ENCODE results near the gene GALR3. TPM values are rescaled to one million over a fixed set of nuclear protein-coding genes. Genes with fewer than 3 reads are reported as not detected.

The GALR3 gene
- total and polyA plus RNA-seq, 2 of the 4 experiments (the other 2 are of a cell fraction), result not detected

DNA sequence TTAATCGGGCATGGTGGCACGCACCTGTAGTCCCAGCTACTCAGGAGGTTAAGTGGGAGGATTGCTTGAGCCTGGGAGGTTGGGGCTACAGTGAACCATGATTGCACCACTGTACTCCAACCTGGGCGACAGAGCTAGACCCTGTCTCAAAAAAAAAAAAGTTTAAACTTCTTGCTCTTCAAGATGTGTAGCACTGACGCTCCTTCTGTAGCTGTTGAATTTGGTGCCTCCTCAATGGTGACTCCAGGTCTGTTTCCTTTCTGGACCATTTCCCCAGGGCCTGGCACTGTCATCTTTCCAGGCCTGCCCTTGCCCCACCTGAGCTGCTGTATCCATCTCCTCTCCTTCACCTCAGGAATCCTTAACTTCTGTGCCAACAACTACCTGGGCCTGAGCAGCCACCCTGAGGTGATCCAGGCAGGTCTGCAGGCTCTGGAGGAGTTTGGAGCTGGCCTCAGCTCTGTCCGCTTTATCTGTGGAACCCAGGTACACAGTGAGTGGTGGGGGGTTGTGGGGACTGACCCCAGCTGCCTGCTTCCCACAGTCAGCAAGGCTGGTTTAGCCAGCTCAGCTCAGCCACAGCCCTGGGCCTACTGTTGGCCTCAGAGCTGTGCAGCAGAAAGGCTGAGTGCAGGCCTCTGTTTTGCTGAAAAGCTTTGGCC is 13.4 kb upstream of the GALR3 start:
- Histone ChIP-seq H4K8ac (ENCODE audit: low read depth in 2 of 2, low read length in 2 of 2) (no peak overlapping the region), H2BK5ac (ENCODE audit: low read depth, low read length, poor library complexity, severe bottlenecking) (no peak overlapping the region), H3K4me1 (ENCODE audit: control insufficient read depth, insufficient read depth, low read length) (peaks cover 7% of the 10 kb centered on the region), H3K36me3 (ENCODE audit: control insufficient read depth, insufficient read depth, low read length) (peaks cover 5% of the 10 kb centered on the region; the same call in 1 of the 2 replicates), H3K9me1 (ENCODE audit: insufficient read depth, low read length) (peaks cover 5% of the 10 kb centered on the region; the same call in 1 of the 2 replicates), H3K18ac (ENCODE audit: low read depth, low read length) (no peak overlapping the region), H2BK120ac (ENCODE audit: low read depth, low read length) (no peak overlapping the region), H2AK5ac (ENCODE audit: low read depth, low read length) (no peak overlapping the region), H2BK20ac (ENCODE audit: low read depth, low read length) (no peak overlapping the region), H3K4me2 (ENCODE audit: low read depth, low read length) (no peak overlapping the region), H3K56ac (ENCODE audit: extremely low read depth, insufficient read depth, low read length) (no peak overlapping the region), H4K5ac (ENCODE audit: low read depth, low read length) (no peak overlapping the region), H3K79me1 (ENCODE audit: low read depth in 1 of 2, low read length in 2 of 2) (peaks cover 11 to 44% of the 10 kb centered on the region in 2 experiments; a peak in 3 of 4 replicates), H2AFZ (replicated peaks; ENCODE audit: low read length, poor library complexity) (no peak overlapping the region), H3K14ac (replicated peaks; ENCODE audit: low read depth, low read length) (no peak overlapping the region), H3K23ac (ENCODE audit: low read depth, low read length) (no peak overlapping the region), H4K91ac (ENCODE audit: insufficient read depth, low read depth, low read length) (no peak overlapping the region), H4K20me1 (ENCODE audit: insufficient read depth, low read length) (peaks cover 8% of the 10 kb centered on the region; the same call in 1 of the 2 replicates), H3K9me3 (ENCODE audit: control insufficient read depth, insufficient read depth, low read length) (no peaks in the 10 kb centered on the region), H3K4ac (ENCODE audit: low read depth, low read length) (no peak overlapping the region), H3K27ac (ENCODE audit: insufficient read depth, low read length) (no peak overlapping the region), H2BK15ac (ENCODE audit: low read depth, low read length) (no peak overlapping the region), H2AK9ac (replicated peaks; ENCODE audit: low read depth, low read length, poor library complexity) (no peak overlapping the region), H3K27me3 (ENCODE audit: control insufficient read depth, insufficient read depth, low read length) (no peaks in the 10 kb centered on the region), H3K9ac (ENCODE audit: low read depth, low read length) (no peak overlapping the region), H3K4me3 (ENCODE audit: insufficient read depth, low read depth, low read length) (no peak overlapping the region)
- POLR2A ChIA-PET (ENCODE audit: unreplicated experiment), result no interaction called here
- dilution Hi-C loops (cut with HindIII; ENCODE audit: low sequenced_read_pairs, unreplicated experiment) (no loop called here), intact Hi-C loops (cut with micrococcal nuclease) (loop anchor here (5.0 kb wide), 1 partner anchor 32 kb away; the partner anchor contains the start of gene ANKRD54), in situ Hi-C loops (cut with MboI; ENCODE audit: low sequenced_read_pairs) (no loop called here)
- 71% methylated on average over 1 of the region's 5 CpGs; no CpG with 5 or more reads in 1 of the 2 experiments for WGBS, 2 experiments (ENCODE audit: extremely low coverage in 2 of 2, insufficient read length in 1 of 2)
- DNase-seq, result no peak
- no TSS peak for BruUV-seq (replicated peaks)
- CTCF ChIA-PET, result interaction anchor here (3.2 kb wide), 1 partner anchor 8 kb away, joined by 10 read pairs; no protein-coding TSS in a partner anchor
- no peak for ATAC-seq (ENCODE audit: low read depth)
- no peak for TF ChIP-seq RAD21 (IDR thresholded peaks at IDR 0.05; ENCODE audit: low read length)
- no peak for TF ChIP-seq NFE2L2 (IDR thresholded peaks at IDR 0.05; ENCODE audit: low read depth, low read length)
- TF ChIP-seq CHD1 (IDR thresholded peaks at IDR 0.05; ENCODE audit: low read depth, low read length), result no peak
- no peak; the same call in 1 of the 2 replicates for TF ChIP-seq POLR2A (IDR thresholded peaks at IDR 0.05; ENCODE audit: low read depth, low read length)
- TF ChIP-seq, protein P1, sequence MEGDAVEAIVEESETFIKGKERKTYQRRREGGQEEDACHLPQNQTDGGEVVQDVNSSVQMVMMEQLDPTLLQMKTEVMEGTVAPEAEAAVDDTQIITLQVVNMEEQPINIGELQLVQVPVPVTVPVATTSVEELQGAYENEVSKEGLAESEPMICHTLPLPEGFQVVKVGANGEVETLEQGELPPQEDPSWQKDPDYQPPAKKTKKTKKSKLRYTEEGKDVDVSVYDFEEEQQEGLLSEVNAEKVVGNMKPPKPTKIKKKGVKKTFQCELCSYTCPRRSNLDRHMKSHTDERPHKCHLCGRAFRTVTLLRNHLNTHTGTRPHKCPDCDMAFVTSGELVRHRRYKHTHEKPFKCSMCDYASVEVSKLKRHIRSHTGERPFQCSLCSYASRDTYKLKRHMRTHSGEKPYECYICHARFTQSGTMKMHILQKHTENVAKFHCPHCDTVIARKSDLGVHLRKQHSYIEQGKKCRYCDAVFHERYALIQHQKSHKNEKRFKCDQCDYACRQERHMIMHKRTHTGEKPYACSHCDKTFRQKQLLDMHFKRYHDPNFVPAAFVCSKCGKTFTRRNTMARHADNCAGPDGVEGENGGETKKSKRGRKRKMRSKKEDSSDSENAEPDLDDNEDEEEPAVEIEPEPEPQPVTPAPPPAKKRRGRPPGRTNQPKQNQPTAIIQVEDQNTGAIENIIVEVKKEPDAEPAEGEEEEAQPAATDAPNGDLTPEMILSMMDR (conservative IDR thresholded peaks at IDR 0.05; ENCODE audit: low read depth, low read length), result no peak
- no peak for TF ChIP-seq MXI1 (IDR thresholded peaks at IDR 0.05; ENCODE audit: borderline replicate concordance, low read depth, low read length)
- TF ChIP-seq RCOR1 (IDR thresholded peaks at IDR 0.05; ENCODE audit: insufficient replicate concordance, low read length), result no peak
- TF ChIP-seq MAZ (IDR thresholded peaks at IDR 0.05; ENCODE audit: borderline replicate concordance, low read depth, low read length), result no peak
- TF ChIP-seq RFX5 (IDR thresholded peaks at IDR 0.05; ENCODE audit: low read depth, low read length), result no peak
- TF ChIP-seq, protein P2, sequence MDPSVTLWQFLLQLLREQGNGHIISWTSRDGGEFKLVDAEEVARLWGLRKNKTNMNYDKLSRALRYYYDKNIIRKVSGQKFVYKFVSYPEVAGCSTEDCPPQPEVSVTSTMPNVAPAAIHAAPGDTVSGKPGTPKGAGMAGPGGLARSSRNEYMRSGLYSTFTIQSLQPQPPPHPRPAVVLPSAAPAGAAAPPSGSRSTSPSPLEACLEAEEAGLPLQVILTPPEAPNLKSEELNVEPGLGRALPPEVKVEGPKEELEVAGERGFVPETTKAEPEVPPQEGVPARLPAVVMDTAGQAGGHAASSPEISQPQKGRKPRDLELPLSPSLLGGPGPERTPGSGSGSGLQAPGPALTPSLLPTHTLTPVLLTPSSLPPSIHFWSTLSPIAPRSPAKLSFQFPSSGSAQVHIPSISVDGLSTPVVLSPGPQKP (IDR thresholded peaks at IDR 0.05; ENCODE audit: borderline replicate concordance, low read depth, low read length), result no peak
- TF ChIP-seq MAFK (IDR thresholded peaks at IDR 0.05; ENCODE audit: low read depth, low read length), result no peak
- TF ChIP-seq CEBPB (IDR thresholded peaks at IDR 0.05; ENCODE audit: low read depth, low read length), result no peak
- TF ChIP-seq, protein P3, sequence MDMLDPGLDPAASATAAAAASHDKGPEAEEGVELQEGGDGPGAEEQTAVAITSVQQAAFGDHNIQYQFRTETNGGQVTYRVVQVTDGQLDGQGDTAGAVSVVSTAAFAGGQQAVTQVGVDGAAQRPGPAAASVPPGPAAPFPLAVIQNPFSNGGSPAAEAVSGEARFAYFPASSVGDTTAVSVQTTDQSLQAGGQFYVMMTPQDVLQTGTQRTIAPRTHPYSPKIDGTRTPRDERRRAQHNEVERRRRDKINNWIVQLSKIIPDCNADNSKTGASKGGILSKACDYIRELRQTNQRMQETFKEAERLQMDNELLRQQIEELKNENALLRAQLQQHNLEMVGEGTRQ (IDR thresholded peaks at IDR 0.05; ENCODE audit: low read depth, low read length), result no peak
- no peak for TF ChIP-seq BHLHE40 (IDR thresholded peaks at IDR 0.05; ENCODE audit: low read depth, low read length)
- no peak for TF ChIP-seq FOS (IDR thresholded peaks at IDR 0.05; ENCODE audit: low read depth, low read length)

All from IMR-90 (cell line).